DND-41 (cell line): ENCODE results near the gene SMIM35.

Experiments
- ATAC-seq: fragments of 200-7000 bp; cut with Tn5 transposase; 3 replicates; pipeline ENCODE4 v1.9.1; 2021; ENCODE audit warnings: low read depth; ENCODE audit not compliant: insufficient read depth
- DNase-seq: peaks from one replicate; pipeline ENCODE4 v3.0.0-alpha.2; 2020
- H2AFZ ChIP-seq: 2 replicates; pipeline ENCODE4 v1.6.0; 2012; ENCODE audit warnings: low read depth, low read length
- H3K27ac ChIP-seq: 2 replicates; pipeline ENCODE4 v1.5.1; 2012; ENCODE audit warnings: low read length, inconsistent platforms
- H3K27me3 ChIP-seq: fragments of 200-600 bp; sonication (generic); 2 replicates; pipeline ENCODE4 v1.6.0; 2012; ENCODE audit warnings: low read length, mild to moderate bottlenecking, inconsistent platforms; ENCODE audit not compliant: insufficient read depth, poor library complexity
- H3K36me3 ChIP-seq: 2 replicates; pipeline ENCODE4 v1.5.1; 2012; ENCODE audit warnings: low read length, inconsistent platforms; ENCODE audit not compliant: insufficient read depth
- H3K4me1 ChIP-seq: 2 replicates; pipeline ENCODE4 v1.5.1; 2012; ENCODE audit warnings: mild to moderate bottlenecking, low read length; ENCODE audit not compliant: insufficient read depth
- H3K4me2 ChIP-seq: 2 replicates; pipeline ENCODE4 v1.6.0; 2012; ENCODE audit warnings: mild to moderate bottlenecking, moderate library complexity, low read length, inconsistent platforms; ENCODE audit not compliant: insufficient read depth
- H3K4me3 ChIP-seq, 2 experiments: fragments of 200-600 bp in 1 of 2; shearing (Covaris generic) in 1 of 2; 2 replicates each; pipeline ENCODE4 v1.5.1; 2012 to 2016; ENCODE audit warnings: inconsistent platforms in 2 of 2, low read length in 2 of 2, mild to moderate bottlenecking in 2 of 2, low read depth in 1 of 2, moderate library complexity in 1 of 2
- H3K79me2 ChIP-seq: 2 replicates; pipeline ENCODE4 v1.6.0; 2012; ENCODE audit warnings: low read length, inconsistent platforms; ENCODE audit not compliant: insufficient read depth
- H3K9ac ChIP-seq: 2 replicates; pipeline ENCODE4 v1.6.0; 2012; ENCODE audit warnings: low read depth, mild to moderate bottlenecking, inconsistent platforms, low read length, moderate library complexity
- H3K9me3 ChIP-seq: 2 replicates; pipeline ENCODE4 v1.5.1; 2012; ENCODE audit warnings: low read length, moderate library complexity, mild to moderate bottlenecking, inconsistent platforms; ENCODE audit not compliant: insufficient read depth, severe bottlenecking
- H4K20me1 ChIP-seq: 2 replicates; pipeline ENCODE4 v1.6.0; 2012; ENCODE audit warnings: low read length; ENCODE audit not compliant: insufficient read depth
- EZH2 ChIP-seq: IDR thresholded peaks from 3 replicates; pipeline ENCODE4 v1.6.1; 2012; ENCODE audit warnings: borderline replicate concordance, low read depth, mild to moderate bottlenecking, moderate library complexity, low read length, inconsistent platforms; ENCODE audit not compliant: severe bottlenecking
- TF ChIP-seq, protein P1 (sequence below): IDR thresholded peaks from 2 replicates; pipeline ENCODE4 v1.5.1; 2012; ENCODE audit warnings: borderline replicate concordance, low read length, moderate library complexity, mild to moderate bottlenecking; ENCODE audit not compliant: poor library complexity, severe bottlenecking; ENCODE audit errors: extremely low read depth

SMIM35 gene

DNA sequence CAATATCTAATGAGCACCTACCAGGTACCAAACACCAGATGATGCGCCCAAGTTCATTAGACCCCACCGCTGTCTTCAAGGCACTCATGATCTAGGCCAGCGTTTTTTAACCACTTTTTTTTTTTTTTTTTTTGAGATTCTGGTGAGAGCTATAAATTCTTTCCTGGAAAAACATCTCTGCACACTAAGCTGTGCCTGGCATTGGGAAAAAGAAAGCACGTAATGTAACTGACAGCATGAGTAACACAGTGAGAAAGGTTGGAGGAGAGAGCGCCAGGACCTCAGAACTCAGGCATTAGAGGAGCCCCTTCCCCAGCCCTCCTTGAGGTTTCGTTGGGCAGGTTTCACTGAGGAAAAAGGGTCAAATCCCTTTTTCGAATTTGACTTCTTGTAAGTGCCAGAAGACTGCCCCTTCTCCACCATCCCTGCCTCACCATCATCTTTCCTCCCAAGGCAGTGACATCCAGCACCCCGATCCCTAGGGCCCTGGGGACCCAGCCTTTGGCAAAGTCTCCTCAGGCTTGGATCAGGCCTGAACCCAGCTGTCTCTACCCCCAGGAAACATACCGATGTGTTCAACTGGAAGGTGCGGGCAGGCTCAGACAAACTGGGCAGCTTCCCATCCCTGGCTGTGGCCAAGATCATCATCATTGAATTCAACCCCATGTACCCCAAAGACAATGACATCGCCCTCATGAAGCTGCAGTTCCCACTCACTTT lies 26.1 kb upstream of the SMIM35 start:
- no peak overlapping the region for H3K9ac ChIP-seq
- H4K20me1 ChIP-seq = no peaks in the 10 kb centered on the region; the same call in 1 of the 2 replicates
- no peak overlapping the region for H3K27ac ChIP-seq

DNA sequence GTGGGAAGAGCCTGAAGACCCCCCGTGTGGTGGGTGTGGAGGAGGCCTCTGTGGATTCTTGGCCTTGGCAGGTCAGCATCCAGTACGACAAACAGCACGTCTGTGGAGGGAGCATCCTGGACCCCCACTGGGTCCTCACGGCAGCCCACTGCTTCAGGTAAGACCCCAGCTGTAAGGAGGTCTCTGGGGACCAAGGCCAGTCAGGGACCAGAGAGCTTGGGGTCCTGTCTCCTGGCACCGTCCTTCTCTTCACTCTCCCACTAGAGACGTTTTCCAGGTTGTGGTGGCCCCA lies 24.9 kb upstream of the SMIM35 start:
- Histone ChIP-seq H2AFZ (no peak overlapping the region), H3K4me2 (no peak overlapping the region), H3K4me3 (no peak overlapping the region), H4K20me1 (no peaks in the 10 kb centered on the region; the same call in 1 of the 2 replicates), H3K9me3 (no peaks in the 10 kb centered on the region), H3K27ac (no peak overlapping the region), H3K36me3 (no peaks in the 10 kb centered on the region), H3K9ac (no peak overlapping the region), H3K4me1 (no peaks in the 10 kb centered on the region), H3K27me3 (peaks cover 22% of the 10 kb centered on the region), H3K79me2 (no peaks in the 10 kb centered on the region)
- ATAC-seq = no peak
- no peak for TF ChIP-seq EZH2
- TF ChIP-seq, protein P1, sequence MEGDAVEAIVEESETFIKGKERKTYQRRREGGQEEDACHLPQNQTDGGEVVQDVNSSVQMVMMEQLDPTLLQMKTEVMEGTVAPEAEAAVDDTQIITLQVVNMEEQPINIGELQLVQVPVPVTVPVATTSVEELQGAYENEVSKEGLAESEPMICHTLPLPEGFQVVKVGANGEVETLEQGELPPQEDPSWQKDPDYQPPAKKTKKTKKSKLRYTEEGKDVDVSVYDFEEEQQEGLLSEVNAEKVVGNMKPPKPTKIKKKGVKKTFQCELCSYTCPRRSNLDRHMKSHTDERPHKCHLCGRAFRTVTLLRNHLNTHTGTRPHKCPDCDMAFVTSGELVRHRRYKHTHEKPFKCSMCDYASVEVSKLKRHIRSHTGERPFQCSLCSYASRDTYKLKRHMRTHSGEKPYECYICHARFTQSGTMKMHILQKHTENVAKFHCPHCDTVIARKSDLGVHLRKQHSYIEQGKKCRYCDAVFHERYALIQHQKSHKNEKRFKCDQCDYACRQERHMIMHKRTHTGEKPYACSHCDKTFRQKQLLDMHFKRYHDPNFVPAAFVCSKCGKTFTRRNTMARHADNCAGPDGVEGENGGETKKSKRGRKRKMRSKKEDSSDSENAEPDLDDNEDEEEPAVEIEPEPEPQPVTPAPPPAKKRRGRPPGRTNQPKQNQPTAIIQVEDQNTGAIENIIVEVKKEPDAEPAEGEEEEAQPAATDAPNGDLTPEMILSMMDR = no peak
- DNase-seq = no peak

More for the DNA sequence above, 26.1 kb upstream of the SMIM35 start:
- no peak overlapping the region for H2AFZ ChIP-seq
- H3K9me3 ChIP-seq = no peaks in the 10 kb centered on the region
- H3K4me1 ChIP-seq = no peaks in the 10 kb centered on the region
- no peaks in the 10 kb centered on the region for H3K79me2 ChIP-seq
- TF ChIP-seq, protein P1 = no peak
- TF ChIP-seq EZH2 = no peak
- H3K4me3 ChIP-seq = no peak overlapping the region
- no peaks in the 10 kb centered on the region for H3K36me3 ChIP-seq
- DNase-seq = no peak
- H3K27me3 ChIP-seq = peaks cover 25% of the 10 kb centered on the region
- no peak overlapping the region for H3K4me2 ChIP-seq
- no peak for ATAC-seq

DNA sequence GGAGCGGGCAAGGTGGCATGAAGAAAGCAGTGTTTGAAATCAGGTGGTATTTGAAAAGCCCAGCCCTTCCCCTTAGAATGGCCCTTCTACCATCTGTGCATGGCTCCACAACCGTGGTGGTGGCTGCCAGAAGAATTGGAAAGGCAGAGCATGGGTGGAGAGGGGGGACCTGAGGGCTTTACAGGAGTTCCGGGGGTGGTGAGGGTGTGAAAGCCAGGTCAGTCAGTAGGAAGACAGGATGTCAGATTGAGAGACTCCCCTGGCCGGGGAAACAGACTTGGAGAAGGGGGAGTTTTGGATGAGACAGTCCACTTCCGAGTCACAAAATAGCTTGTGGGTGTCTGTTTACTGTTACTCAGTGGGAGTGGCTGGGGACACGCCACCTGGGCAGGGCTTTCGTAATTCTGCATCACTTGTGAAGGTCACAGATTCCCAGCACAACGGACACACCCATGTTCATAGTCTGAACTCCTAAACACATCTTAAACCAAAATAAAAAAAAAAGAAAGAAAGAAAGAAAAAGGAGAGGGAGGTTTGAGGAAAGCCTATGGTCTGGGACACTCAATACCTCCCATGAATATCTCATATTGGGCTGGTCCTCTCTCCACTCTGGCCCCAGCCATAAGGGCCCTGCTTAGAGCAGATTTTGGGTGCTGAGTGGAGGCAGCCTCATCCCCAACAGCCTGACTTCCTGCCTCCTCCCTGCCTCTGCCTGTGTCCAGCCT lies 24.4 kb upstream of the SMIM35 start:
- no peak for DNase-seq
- no peaks in the 10 kb centered on the region; the same call in 1 of the 2 replicates for H4K20me1 ChIP-seq
- H3K4me3 ChIP-seq = no peak overlapping the region
- no peak overlapping the region for H2AFZ ChIP-seq
- H3K27me3 ChIP-seq = peaks cover 22% of the 10 kb centered on the region
- H3K27ac ChIP-seq = no peak overlapping the region
- H3K9me3 ChIP-seq = no peaks in the 10 kb centered on the region
- no peaks in the 10 kb centered on the region for H3K36me3 ChIP-seq
- H3K4me1 ChIP-seq = no peaks in the 10 kb centered on the region
- ATAC-seq = no peak
- no peak for TF ChIP-seq EZH2
- TF ChIP-seq, protein P1 = no peak
- no peak overlapping the region for H3K9ac ChIP-seq
- H3K79me2 ChIP-seq = no peaks in the 10 kb centered on the region
- no peak overlapping the region for H3K4me2 ChIP-seq
